Activated gamma-delta T cell treated with Interleukin-2 at 50 U/mL for 16 hours (primary cell): ENCODE measurements around the gene MAL.
"Not testable (repeated sequence)": the region's sequence is repeated elsewhere in the genome, so short reads cannot be mapped to it uniquely, and the experiment has no call there.

Experiments used
- DNase-seq: peaks from one replicate; pipeline ENCODE4 v3.0.0-alpha.2; 2020

Gene MAL

GRCh38 chr2:95036596-95037383 is 11.3 kb downstream of the MAL start:
- DNase-seq = no peak

GRCh38 chr2:95037384-95037839 is 11.9 kb downstream of the MAL start:
- no peak for DNase-seq

- not testable (repeated sequence) for DNase-seq
Observed at GRCh38 chr2:95037841-95038585, 12.5 kb downstream of the MAL start.

GRCh38 chr2:95038635-95039298 is 13.3 kb downstream of the MAL start:
- DNase-seq = no peak

- no peak for DNase-seq
Observed at GRCh38 chr2:95039363-95039762, 13.9 kb downstream of the MAL start.

GRCh38 chr2:95039978-95040377 is 14.5 kb downstream of the MAL start:
- no peak for DNase-seq

- DNase-seq = no peak
Observed at GRCh38 chr2:95040426-95040825, 14.9 kb downstream of the MAL start.

- no peak for DNase-seq
Observed at GRCh38 chr2:95041060-95041823, 15.7 kb downstream of the MAL start.

- DNase-seq = no peak
Observed at GRCh38 chr2:95041824-95042442, 16.4 kb downstream of the MAL start.

- no peak for DNase-seq
Observed at GRCh38 chr2:95042472-95043271, 17.2 kb downstream of the MAL start.

- no peak for DNase-seq
Observed at GRCh38 chr2:95043300-95044093, 18.0 kb downstream of the MAL start.

- DNase-seq = no peak
Observed at GRCh38 chr2:95044601-95045000, 19.1 kb downstream of the MAL start.

GRCh38 chr2:95046371-95047112 is 21.0 kb downstream of the MAL start:
- no peak for DNase-seq

GRCh38 chr2:95047629-95048510 is 22.4 kb downstream of the MAL start:
- DNase-seq = no peak

GRCh38 chr2:95048825-95049682 is 23.5 kb downstream of the MAL start:
- no peak for DNase-seq

- no peak for DNase-seq
Observed at GRCh38 chr2:95049683-95049955, 24.1 kb downstream of the MAL start.

- DNase-seq = no peak
Observed at GRCh38 chr2:95049961-95050360, 24.5 kb downstream of the MAL start.
